Measurements from ENCODE around the gene JAG1.
A peak's percentile ranks its signal among the peaks of the same experiment; 100 is the strongest.

Gene JAG1

GRCh38 chr20:10658876-10659632, 14.7 kb downstream of the JAG1 start:
- no peak for DNase-seq
- in situ Hi-C loops (cut with MboI; ENCODE audit: low pct_unique_long_range_greater_than_20kb, low sequenced_read_pairs) = loop anchor here (25.0 kb wide), 1 partner anchor 197 kb away; no protein-coding TSS in a partner anchor

- DNase-seq = no peak
- in situ Hi-C loops (cut with MboI; ENCODE audit: low pct_unique_long_range_greater_than_20kb, low sequenced_read_pairs) = loop anchor here (25.0 kb wide), 1 partner anchor 196 kb away; no protein-coding TSS in a partner anchor
Observed at GRCh38 chr20:10658051-10658823, 15.6 kb downstream of the JAG1 start.

- no peak for DNase-seq
- in situ Hi-C loops (cut with MboI; ENCODE audit: low pct_unique_long_range_greater_than_20kb, low sequenced_read_pairs) = loop anchor here (25.0 kb wide), 1 partner anchor 195 kb away; no protein-coding TSS in a partner anchor
Observed at GRCh38 chr20:10657453-10657852, 16.3 kb downstream of the JAG1 start.

DNA sequence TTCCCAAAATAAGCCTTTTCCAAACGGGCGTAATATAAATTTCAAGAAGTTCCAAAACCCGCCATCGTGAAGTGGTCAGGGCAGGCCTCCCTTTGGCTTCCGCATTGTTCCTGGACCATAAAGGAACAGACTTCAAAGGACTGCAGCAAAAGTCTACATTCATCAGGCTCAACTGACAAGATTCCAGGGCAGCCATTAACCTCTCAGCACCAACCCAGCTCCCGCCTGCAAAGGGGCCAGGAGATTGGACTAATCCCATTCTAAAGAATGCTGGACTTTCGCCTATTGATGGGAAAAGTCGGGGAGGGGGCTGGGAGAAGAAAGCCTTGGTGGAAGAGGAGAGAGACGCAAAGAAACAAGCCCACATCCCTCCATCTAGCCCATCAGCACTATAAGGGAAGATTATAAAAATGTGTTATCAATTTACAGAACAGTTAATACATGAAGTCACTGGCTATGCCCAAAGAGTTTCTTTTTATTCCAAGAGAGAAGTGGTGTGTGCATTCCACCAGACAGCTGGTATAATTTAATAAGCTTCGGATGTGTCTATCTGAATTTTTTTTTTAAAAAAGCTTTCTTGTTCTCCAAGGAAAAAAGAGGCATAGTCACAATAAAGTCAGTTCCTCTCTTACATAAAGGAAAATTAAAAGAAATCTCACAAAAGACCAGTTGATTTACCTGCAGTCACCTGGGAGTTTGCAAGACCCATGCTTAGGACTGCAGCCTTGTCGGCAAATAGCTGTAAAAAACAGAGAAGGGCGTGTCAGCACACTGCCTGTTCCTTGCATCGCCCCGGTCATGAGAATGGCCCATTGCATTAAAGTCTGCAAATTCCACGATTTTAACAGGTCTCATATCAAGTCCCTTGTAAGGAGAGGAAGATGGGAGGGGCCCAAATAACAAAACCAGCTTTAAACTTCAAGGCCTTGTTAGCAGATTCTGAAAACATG, 17.8 kb downstream of the JAG1 start:
- in situ Hi-C loops (cut with MboI; ENCODE audit: low pct_unique_long_range_greater_than_20kb, low sequenced_read_pairs) = loop anchor here (25.0 kb wide), 1 partner anchor 194 kb away; no protein-coding TSS in a partner anchor
- DNase-seq = no peak

GRCh38 chr20:10654630-10655029, 19.2 kb downstream of the JAG1 start:
- DNase-seq = no peak
- in situ Hi-C loops (cut with MboI; ENCODE audit: low pct_unique_long_range_greater_than_20kb, low sequenced_read_pairs) = loop anchor here (25.0 kb wide), 1 partner anchor 192 kb away; no protein-coding TSS in a partner anchor

GRCh38 chr20:10654250-10654610, 19.6 kb downstream of the JAG1 start:
- DNase-seq = no peak
- in situ Hi-C loops (cut with MboI; ENCODE audit: low pct_unique_long_range_greater_than_20kb, low sequenced_read_pairs) = loop anchor here (25.0 kb wide), 1 partner anchor 192 kb away; no protein-coding TSS in a partner anchor

- in situ Hi-C loops (cut with MboI; ENCODE audit: low pct_unique_long_range_greater_than_20kb, low sequenced_read_pairs) = loop anchor here (25.0 kb wide), 1 partner anchor 191 kb away; no protein-coding TSS in a partner anchor
- no peak for DNase-seq
Observed at GRCh38 chr20:10653599-10654249, 20.1 kb downstream of the JAG1 start.

GRCh38 chr20:10652660-10653261, 21.0 kb downstream of the JAG1 start:
- in situ Hi-C loops (cut with MboI; ENCODE audit: low pct_unique_long_range_greater_than_20kb, low sequenced_read_pairs) = loop anchor here (25.0 kb wide), 1 partner anchor 190 kb away; no protein-coding TSS in a partner anchor
- no peak for DNase-seq

GRCh38 chr20:10652185-10652584, 21.6 kb downstream of the JAG1 start:
- in situ Hi-C loops (cut with MboI; ENCODE audit: low pct_unique_long_range_greater_than_20kb, low sequenced_read_pairs) = loop anchor here (25.0 kb wide), 1 partner anchor 190 kb away; no protein-coding TSS in a partner anchor
- no peak for DNase-seq

GRCh38 chr20:10651227-10651990, 22.4 kb downstream of the JAG1 start:
- peak; percentile 39 for DNase-seq
- in situ Hi-C loops (cut with MboI; ENCODE audit: low pct_unique_long_range_greater_than_20kb, low sequenced_read_pairs) = loop anchor here (25.0 kb wide), 1 partner anchor 189 kb away; no protein-coding TSS in a partner anchor

DNA sequence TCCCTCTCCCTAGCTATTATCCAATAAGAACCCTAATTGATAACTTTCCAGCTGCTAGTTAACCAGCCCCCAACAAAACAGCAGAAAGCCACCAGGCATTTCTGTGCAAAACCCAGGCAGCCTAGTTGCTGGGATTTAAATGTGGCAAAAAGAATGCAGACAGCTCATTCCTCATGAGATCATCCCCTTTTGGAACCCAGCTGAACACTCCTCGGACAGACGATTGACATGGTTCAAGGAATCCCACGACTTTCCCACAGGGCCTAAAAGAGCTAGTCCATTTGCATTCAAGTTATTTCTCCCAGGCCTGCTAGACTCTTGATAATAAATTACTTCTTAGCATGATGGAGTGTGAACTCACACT, 24.0 kb downstream of the JAG1 start:
- in situ Hi-C loops (cut with MboI; ENCODE audit: low pct_unique_long_range_greater_than_20kb, low sequenced_read_pairs) = loop anchor here (25.0 kb wide), 1 partner anchor 187 kb away; no protein-coding TSS in a partner anchor
- no peak for DNase-seq

GRCh38 chr20:10649080-10649796, 24.6 kb downstream of the JAG1 start:
- in situ Hi-C loops (cut with MboI; ENCODE audit: low pct_unique_long_range_greater_than_20kb, low sequenced_read_pairs) = no loop called here
- no peak for DNase-seq

GRCh38 chr20:10648651-10649050, 25.1 kb downstream of the JAG1 start:
- in situ Hi-C loops (cut with MboI; ENCODE audit: low pct_unique_long_range_greater_than_20kb, low sequenced_read_pairs) = no loop called here
- no peak for DNase-seq

DNA sequence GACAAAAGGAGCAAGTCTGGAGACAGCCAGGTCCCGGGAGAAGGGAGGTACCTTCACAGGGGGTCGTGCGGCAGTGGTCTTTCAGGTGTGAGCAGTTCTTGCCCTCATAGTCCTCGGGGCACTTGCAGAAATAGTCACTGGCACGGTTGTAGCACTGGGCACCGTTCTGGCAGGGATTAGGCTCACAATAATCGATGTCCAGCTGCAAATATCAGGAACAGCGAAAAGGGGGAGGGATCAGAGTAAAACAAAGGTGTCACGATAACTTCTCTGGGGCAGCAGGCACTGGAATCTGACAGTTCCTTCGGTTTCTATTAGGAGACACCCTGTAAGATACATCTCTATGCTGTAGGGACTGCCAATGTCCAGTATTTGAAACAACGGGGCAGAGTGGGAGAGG, 25.9 kb downstream of the JAG1 start:
- DNase-seq = no peak
- in situ Hi-C loops (cut with MboI; ENCODE audit: low pct_unique_long_range_greater_than_20kb, low sequenced_read_pairs) = no loop called here

GRCh38 chr20:10647471-10647870, 26.3 kb downstream of the JAG1 start:
- DNase-seq = no peak

DNA sequence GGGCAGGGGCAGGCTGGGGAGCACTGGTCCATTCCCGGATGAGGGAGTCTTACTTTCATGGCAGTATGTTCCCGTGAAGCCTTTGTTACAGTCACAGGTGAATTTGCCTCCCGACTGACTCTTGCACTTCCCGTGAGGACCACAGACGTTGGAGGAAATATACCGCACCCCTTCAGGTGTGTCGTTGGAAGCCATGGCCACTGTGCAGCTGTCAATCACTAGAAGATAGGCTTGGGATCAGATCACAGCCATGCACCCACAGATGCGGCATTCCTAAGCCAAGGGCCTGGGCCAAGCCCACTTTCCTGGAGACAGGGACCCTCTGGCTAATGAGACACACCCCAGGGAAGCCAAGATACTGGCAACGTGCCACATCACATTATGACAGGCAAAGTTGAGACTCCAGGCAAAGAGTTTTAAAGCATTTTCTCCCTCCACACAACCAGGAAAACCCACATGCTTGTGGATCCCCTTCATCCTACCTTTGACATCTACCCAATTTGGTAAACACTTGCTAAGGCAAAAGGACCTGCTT, 26.8 kb downstream of the JAG1 start:
- no peak for DNase-seq
- in situ Hi-C loops (cut with MboI; ENCODE audit: low pct_unique_long_range_greater_than_20kb, low sequenced_read_pairs) = no loop called here

More at GRCh38 chr20:10647471-10647870, 26.3 kb downstream of the JAG1 start:
- in situ Hi-C loops (cut with MboI; ENCODE audit: low pct_unique_long_range_greater_than_20kb, low sequenced_read_pairs) = no loop called here
